Stimulated activated CD4-positive, alpha-beta T cell treated with anti-CD3 and anti-CD28 coated beads, Interleukin-1b, Interleukin-23, amount 100 ng/mL, for 1 hour (primary cell): Measurements from ENCODE around the gene SLC2A9.
"Not testable (repeated sequence)": the region's sequence is repeated elsewhere in the genome, so short reads cannot be mapped to it uniquely, and the experiment has no call there.

ENCODE experiments used
- DNase-seq, 2 donors: peaks; one replicate each; pipeline ENCODE4 v3.0.0-alpha.2; 2020; ENCODE audit warnings: low read depth in 2 of 2

Gene SLC2A9

DNA sequence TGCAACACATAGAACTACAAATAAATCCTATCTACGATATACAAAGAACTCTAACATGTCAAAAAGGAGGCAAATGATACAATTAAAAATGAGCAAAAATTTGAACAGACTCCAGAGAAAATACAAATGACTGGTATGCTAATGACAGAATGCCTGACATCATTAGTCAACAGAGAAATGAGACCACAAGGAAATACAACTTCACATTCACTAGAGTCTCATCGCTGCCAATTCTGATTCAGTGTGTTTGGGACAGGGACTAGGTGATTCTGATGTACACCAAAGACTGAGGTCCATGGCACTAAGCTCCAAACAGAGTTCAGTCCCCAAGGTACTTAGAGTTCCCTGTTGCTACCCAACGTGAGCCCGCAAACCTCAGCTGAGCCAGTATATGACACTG, 23.4 kb downstream of the SLC2A9 start:
- no peak for DNase-seq

DNA sequence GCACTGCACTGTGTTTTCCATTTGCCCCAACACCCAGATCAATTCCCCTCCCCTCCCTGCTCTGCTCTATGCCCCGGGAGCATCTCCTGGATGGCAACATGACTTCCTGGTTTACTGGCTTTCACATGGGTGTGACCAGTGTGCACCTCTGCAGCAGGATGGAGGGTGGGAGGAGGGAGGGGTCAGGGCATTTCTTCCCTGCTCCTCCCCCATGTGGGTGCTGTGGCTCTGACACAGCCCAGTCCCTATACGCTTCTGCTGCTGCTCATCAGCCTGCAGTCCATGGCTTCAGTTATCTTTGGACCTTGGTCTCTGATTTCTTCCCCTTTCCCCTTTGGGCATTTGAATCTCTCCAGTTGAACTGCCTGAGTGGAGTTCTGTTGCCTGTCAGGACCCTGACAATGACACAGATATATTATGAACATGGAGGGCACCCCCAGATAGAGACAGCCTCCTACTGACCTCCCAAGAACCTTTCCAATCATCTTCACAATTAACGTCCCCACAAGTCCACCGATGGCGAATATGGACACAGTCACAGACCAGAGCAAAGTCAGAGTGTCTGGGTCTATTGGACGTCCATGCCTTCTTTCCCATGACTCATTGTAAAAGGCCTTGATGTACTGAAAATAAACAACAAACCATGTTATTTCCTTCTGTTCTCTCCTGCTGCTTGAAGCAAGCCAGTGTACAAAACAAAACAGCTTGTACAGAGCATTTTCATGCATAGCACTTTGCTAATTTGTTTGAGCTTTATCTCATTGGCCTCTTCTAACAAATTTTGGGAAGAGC, 24.8 kb downstream of the SLC2A9 start:
- no peak for DNase-seq

DNA sequence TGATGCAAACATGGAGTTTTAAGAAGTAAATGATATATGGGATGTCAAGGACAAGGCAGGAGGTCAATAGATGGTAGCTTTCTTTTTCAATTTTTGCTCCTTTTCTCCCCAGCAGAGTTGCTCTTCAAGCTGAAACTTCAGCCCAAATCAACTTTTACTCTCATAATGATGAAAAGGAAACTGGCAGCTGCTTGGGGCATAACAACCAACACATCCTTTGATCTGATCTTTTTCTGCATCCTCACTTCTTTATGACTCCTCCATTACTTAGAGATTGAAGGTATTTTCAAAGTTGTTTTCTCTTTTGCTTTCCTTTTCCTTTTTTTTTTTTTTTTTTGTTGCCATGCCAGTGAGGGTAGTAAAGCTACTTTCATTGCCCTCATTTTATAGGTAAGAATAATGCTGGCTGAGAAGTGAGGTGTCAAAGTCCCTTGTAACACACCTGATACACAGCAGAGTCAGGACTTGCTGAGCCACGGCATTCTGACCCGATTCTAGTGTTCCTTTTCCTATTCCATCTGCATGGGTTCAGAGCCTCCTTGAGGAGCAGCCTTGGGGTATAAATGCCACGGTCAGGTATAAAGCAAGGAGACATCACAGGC, 26.9 kb downstream of the SLC2A9 start:
- DNase-seq, result no peak

DNA sequence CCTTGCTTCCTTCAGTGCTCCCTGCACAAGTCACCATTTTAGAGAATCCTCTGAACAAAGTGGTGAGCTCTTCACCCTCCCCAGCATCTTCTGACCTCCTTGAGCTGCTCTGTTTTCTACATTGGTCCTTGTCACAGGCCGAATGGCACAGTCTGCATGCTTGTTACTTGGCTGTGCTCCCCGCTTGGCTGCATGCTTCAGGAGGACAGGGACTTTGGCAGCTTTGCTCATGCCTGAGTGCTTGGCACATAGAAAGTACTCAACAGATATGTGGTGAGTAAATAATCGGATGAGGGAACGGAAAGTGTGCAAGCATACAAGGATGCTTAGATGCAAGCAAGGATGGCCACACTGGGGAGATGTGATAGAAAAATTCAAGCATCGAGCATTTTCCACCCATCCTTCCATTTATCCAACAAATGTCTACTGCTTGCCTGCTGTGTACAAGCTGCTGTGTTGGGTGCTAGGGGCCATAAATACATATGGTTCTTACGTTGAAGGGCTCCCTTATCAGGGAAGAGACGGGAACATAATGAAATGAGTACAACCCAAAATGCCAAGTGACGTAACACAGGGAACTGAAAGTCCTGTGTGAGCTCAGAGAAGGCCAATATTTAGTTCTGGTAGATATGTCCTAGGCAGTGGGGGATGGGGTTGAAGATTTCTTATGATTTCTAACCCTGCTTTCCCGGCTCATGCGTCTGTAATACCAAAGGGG, 31.2 kb downstream of the SLC2A9 start:
- no peak for DNase-seq

DNA sequence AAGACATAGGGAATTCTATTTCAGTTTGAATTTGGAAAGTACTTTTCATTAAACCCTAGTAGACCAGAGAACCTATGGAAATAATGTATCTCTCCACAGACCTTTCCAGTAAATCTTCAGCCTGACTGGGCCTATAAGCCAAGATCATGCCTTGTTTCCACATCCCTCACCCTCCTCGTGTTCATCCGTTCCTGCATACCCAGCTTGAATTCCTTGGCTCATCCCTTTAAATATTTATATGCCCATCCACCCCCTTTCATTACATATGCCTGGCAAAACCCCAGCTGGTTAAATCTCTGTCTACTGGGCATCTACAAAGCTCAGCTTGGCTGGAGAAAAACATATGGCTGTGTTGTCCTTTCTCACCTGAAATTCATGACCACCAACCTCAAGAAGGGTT, 32.4 kb downstream of the SLC2A9 start:
- DNase-seq, result no peak

DNA sequence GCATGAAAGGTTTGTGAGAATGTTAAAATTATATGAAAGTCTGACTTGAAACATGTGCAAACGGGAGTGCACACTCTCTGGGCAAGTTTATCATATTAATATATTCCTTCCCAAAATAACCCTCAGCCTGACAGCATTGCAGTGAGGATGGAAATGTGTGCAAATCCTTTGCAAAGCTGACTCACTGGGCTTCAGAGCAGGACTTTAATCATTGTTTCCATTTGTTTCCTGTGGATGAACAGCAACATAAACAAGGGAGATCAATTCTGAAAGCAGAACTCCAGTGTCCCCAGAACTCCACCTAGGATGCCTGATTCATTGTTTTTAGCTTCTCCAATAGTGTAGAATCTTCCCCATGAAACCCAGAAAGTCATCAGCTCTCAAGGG, 32.9 kb downstream of the SLC2A9 start:
- no peak for DNase-seq

DNA sequence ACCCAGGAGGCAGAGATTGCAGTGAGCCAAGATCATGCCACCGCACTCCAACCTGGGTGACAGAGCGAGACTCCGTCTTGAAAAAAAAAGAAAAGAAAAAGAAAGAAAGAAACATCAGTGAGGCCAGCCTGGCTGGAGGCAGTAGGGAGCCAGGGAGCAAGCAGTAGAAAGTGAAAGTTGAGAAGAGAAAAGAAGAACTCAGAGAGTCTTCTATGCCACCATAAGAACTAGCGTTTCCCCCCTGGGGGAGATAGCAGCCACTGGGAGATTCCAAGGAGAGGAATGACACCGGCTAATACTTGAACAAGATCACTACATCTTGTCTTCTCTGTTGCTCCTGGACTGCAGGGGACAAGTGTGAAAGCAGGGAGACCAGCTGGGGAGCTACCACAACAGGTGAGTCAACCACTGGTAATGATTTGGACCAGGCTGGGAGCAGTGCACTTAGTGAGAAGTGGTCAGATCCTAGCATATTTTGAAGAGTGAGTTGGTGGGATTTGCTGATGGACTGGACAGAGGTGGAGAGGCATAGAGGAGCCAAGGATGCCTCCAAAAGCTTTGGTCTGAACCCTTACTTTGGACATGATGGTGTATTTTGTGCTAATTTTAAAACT, 33.4 kb downstream of the SLC2A9 start:
- no peak for DNase-seq

DNA sequence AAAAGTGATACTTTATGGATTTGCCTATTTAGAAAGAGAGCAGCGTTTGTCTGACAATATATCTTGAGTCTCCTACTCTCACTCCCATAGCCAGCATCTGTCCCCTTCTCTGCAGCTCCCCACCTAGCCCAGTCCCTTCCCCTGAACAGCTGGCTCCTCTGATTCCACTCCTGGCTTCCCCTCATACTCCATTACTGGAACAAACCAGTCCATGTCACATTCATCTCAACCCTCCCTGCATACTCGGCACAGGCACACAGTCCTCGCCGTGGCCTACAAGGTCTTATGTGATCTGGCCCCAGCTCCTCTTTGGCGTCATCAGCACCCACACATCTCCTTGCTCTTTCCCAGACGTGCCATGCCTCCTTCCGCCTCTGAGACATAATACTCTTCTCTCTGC, 36.7 kb downstream of the SLC2A9 start:
- no peak for DNase-seq

DNA sequence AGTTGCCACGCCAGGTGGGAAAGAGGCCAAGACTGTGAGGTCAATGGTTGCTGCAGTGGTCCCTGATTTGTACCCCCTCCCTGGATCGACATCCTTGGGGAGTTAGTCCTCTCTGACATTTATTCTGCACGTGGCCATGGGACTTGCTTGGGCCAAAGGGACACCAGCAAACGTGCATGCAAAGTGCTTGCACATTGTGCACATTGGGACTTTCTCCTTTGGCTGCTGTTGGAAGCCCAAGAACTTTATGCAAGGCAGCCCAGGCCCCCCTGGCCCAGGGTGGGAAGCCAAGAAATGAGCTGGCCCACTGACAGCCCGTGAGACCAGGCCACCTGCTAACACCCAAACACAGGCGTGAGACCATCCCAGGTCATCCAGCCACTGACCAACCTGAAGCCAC, 38.1 kb downstream of the SLC2A9 start:
- DNase-seq, result no peak

DNA sequence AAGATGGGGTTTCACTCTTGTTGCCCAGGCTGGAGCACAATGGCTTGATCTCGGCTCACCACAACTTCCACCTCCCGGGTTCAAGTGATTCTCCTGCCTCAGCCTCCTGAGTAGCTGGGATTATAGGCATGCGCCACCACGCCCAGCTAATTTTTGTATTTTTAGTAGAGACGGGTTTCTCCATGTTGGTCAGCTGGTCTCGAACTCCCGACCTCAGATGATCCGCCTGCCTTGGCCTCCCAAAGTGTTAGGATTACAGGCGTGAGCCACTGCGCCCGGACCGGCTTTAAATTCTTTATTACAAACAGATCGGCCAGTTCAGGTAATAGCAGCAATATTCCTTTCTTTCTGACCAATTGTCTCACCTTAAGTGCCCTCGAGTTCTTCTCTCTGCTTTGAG, 39.4 kb downstream of the SLC2A9 start:
- not testable (repeated sequence) for DNase-seq

DNA sequence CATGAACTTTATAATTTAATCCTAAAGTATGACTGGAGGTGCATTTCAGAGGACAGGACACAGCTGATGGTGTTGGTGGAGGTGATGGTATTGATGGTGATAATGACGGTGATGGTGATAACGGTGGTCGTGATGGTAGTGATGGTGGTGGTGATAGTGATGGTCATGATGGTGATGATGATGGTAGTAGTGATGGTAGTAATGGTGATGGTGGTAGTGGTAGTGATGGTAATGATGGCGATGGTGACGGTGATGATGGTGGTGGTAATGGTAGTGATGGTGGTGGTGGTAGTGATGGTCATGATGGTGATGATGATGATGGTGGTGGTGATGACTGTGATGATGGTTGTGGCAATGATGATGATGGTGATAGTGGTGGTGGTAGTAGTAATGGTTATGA, 40.4 kb downstream of the SLC2A9 start:
- no peak for DNase-seq

DNA sequence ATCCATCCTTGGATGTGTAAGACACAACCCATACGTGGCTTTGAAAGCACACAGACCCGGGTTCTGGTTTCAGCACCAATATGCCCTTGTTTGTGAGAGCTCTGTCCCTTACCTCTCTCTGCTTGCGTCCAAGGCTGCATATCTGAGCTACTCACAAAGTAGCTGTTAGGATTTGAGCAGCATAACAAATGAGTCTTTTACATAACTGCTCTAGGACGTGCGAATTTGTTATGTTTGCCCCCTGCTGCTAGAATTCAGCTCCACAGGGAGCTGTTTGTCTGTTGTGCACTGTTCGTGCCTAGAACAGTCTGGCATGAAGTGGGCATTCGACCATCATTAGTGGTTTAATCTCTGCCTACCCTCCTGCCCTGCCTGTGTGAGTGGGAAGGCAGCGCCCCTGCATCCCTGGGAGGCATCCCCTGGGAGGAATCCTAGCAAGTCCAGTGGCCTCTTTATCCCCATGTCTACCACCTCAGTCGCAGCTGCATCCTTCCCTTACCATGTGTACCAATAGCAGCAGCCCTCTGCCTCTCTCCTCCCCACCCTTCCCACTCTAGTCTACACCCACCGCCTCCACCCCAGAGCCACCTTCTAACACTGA, 42.1 kb downstream of the SLC2A9 start:
- DNase-seq, result no peak

DNA sequence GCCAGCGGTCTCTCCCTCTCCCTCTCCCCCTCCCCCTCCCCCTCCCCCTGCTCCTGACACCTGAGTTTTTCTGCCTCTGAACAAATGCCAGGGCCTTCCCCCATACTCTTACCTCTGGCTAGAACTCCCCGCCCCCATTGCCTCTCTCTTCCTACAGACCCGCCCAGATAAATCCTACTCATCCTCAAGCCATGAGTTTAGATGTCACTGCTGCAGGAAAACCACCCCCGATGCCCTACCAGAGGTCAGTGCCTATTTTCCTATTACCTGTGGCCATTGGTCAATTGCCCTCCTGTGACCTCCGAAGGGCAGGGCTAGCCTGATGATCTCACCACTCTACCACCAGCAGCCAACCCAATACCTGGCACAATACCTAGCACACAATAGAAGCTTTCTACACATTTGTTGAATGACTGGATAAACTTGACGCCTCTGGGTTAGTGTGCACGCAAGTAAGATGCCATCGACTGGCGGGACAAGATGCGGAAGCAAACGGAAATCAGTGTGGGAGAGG, 43.7 kb downstream of the SLC2A9 start:
- no peak for DNase-seq

DNA sequence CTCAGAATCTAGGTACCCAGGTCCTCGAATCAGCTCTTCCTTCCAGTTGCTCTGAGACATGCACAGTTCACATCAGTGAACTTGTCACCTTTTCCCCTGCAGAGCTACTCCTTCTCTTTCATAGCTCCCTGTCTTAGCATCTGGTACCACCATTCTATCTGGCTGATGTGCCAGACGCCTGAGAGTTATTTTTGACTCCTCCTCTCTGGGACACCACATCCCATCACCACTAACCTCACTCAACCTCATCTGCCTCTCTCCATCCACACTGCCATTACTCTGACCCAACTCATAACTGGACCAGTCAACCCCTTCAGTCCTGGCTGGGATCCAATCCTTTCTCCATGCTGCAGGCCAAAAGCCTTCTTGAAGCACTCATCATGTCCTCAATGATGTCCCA, 44.5 kb downstream of the SLC2A9 start:
- DNase-seq, result no peak

DNA sequence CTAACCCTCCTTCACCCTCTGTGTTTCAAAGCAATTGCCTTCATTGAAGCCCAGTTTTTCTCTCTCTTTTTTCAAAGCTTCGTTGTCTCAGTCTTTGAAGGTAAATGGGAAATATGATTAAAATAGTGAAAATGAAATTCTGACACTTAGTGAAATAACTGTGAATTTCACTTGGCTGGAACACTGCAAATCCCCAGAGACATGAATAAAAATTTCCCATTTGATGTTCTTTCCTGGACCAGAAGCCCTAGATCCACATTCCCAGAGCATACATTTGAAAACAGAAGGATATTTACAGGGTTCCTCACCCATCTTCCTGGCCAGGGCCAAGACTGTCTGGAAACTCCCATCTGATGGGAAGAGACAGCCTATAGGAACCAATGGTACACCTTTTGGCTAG, 45.0 kb downstream of the SLC2A9 start:
- no peak for DNase-seq

DNA sequence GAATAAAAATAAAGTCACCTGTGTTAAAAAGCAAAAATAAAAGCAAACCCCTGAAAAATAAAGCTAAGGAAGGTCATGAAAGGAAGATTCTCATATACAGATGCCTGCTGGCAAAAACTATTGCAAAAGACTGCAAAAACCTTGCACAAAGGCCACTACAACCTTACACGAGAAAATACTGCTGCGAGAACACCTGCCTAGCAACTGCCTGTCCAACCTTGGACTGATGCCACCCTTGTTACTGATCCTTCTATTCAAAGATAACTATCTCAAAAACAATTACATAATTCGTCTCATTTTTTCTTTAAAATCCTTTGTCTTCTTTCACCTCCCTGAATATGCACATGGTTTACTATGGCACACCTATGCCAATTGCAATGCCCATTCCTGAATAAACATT, 49.6 kb downstream of the SLC2A9 start:
- no peak for DNase-seq

DNA sequence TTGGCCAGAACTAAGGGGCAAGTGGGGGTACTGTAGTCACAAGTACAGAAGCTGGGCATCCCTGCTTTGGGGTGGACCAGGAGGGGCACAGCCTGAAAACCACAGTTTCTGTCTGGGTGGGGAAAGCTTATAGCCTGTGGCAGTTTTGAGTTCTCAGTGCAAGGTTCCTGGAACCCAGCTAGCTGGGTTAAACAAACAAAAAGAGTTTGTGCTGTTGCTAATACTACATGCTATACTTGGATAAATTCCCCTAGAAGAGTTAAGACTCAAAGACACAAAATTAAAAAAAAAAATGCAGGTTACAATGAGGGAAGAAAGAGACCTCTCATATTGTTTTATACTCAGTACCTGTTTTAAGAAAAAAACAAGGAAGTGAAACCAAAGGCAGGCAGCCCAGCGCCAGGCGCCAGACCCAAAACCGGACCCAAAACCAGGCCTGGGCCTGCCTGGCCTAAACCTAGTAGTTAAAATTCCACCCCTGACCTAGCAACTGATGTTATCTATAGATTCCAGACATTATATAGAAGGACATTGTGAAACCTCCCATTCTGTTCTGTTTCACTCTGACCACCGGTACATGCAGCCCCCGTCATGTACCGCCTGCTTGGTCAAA, 50.8 kb downstream of the SLC2A9 start:
- DNase-seq, result no peak

DNA sequence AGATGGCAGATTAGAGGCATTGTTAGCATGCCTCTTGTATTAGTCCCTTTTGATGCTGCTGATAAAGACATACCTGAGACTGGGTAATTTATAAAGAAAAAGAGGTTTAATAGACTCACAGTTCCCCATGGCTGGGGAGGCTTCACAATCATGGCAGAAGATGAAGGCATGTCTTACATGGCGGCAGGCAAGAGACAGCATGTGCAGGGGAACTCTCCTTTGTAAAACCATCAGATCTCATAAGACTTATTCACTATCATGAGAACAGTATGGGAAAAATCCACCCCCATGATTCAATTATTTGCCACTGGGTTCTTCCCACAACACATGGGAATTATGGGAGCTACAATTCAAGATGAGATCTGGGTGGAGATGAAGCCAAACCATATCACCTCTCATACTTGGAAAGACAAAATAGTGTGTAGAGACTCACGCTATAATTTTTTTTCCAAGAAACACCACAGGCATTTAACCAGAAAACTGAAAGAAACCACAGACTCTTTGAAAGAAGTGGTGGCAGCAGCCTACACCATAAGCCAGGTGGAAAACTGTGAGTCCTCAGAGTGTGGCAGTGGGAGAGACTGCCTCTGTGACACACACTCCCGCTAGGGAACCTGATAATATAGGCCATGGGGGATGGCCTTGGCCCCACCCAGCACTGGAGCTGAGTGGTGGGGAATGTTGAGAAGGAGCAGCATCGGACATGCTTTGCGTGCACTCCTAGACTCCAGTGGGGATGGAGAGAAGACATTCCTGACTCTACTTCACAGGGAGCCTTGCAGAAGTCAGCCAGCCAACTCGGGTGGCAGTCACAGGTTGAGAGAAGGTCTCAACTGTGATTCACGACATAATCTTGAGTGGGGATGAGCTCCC, 51.5 kb downstream of the SLC2A9 start:
- no peak for DNase-seq

DNA sequence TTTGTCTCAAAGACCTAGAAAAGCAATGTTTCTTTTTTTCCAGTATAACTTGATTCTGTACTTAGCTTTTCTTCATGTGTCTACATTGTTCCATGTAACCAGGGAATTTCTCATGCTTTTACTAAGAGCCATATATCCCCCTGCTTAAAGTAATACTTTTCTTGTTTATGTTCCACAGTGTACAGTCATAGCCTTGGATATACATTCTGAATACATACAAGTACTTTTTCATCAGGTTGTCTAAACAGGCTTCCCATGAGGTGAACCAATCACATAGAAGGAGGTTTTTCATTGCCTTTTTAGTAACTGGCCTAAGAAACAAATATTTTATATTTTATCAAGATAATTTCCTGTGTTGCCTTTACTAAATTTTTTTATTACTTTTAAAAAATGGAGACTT, 52.8 kb downstream of the SLC2A9 start:
- DNase-seq, result no peak

DNA sequence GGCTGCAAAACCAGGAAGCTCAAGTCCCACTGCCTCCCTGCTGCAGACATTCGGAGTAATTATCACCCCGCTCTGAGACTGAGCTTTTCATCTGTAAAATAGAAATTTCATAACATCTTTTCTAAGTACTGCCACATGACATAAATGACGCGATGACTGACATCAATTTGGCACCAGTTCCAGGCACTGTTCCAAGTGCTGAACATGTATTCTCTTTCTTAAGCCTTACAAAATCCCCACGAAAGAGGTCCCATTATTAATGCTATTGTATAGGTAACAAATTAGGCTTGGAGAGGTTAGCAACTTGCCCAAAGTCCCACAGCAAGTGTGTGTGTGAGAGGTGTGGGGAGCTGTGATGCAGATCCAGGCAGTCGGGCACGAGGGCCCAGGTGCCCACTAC, 56.4 kb downstream of the SLC2A9 start:
- DNase-seq, result no peak

DNA sequence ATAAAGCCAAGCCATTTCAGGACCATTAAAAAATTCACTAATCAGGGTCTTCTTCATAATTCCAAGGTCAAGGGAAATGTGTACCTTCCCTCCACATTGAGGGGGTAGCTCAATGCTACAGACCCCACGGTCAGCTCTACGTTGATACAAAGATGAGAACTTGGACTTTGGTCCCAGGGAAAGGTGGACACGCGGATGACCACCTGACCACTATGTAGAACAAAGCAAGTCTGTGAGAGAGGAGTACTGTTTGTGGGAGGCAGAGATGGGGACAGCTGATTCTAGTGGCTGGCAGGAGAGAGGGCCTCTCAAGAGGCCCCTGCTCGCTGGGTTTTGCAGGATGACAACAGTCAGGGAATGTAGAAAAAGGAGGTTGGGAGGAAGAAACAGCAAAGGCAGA, 58.0 kb downstream of the SLC2A9 start:
- no peak for DNase-seq
